Breast epithelium (tissue), 3 donors: ENCODE results near the gene AEBP1.

Experiments used
- POLR2A ChIP-seq: fragments of 450-650 bp; IDR thresholded peaks from one replicate; pipeline ENCODE4 v1.6.1; 2016; ENCODE audit warnings: antibody characterized with exemption, mild to moderate bottlenecking, moderate library complexity
- TF ChIP-seq, protein P1 (sequence below), 3 donors: fragments of 450-650 bp; IDR thresholded peaks; one replicate each; pipeline ENCODE4 v1.5.1; 2016 to 2017; ENCODE audit warnings: antibody characterized with exemption in 3 of 3, mild to moderate bottlenecking in 3 of 3, moderate library complexity in 3 of 3

DNA sequence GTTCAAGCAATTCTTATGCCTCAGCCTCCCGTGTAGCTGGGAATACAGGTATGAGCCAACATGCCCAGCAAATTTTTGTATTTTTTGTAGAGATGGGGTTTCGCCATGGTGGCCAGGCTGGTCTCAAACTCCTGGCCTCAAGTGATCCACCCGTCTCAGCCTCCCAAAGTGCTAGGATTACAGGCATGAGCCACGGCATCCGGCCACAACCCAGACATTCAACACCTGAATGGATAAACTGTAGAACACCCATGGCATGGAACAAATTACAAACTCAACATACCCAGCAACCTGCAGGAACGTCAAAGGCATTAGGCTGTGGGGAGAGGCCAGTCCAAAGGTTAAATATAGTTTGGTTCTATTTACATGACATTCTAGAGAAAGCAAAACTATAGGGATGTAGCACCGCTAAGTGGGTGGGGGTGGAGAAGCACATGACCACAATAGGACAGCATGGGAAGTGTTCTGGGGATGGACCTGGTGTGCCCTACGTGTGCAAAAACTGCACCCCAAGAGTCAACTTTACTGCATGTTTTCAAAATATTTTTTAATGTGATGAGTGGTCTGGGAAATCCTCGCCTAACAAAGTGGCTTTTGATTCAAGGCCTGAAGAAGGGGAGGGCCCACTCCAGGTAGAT is 32.3 kb upstream of the AEBP1 start:
- TF ChIP-seq, protein P1, sequence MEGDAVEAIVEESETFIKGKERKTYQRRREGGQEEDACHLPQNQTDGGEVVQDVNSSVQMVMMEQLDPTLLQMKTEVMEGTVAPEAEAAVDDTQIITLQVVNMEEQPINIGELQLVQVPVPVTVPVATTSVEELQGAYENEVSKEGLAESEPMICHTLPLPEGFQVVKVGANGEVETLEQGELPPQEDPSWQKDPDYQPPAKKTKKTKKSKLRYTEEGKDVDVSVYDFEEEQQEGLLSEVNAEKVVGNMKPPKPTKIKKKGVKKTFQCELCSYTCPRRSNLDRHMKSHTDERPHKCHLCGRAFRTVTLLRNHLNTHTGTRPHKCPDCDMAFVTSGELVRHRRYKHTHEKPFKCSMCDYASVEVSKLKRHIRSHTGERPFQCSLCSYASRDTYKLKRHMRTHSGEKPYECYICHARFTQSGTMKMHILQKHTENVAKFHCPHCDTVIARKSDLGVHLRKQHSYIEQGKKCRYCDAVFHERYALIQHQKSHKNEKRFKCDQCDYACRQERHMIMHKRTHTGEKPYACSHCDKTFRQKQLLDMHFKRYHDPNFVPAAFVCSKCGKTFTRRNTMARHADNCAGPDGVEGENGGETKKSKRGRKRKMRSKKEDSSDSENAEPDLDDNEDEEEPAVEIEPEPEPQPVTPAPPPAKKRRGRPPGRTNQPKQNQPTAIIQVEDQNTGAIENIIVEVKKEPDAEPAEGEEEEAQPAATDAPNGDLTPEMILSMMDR (IDR thresholded peaks at IDR 0.05) = no peak
- TF ChIP-seq POLR2A = no peak
